Colonic mucosa (tissue), 4 donors: ENCODE measurements around the gene OR4D10. TPM values are rescaled to one million over a fixed set of nuclear protein-coding genes. Genes with fewer than 3 reads are reported as not detected.

Source experiments
- DNase-seq: peaks from one replicate; pipeline ENCODE4 v3.0.0-alpha.2; 2020
- H3K27ac ChIP-seq: fragments of 200-600 bp; one replicate; pipeline ENCODE4 v1.8.0; 2021
- H3K27me3 ChIP-seq: fragments of 200-600 bp; one replicate; pipeline ENCODE4 v1.8.0; 2021
- H3K36me3 ChIP-seq: fragments of 200-600 bp; one replicate; pipeline ENCODE4 v1.8.0; 2021
- H3K4me1 ChIP-seq: fragments of 200-600 bp; one replicate; pipeline ENCODE4 v1.8.0; 2021; ENCODE audit warnings: mild to moderate bottlenecking
- H3K4me3 ChIP-seq: fragments of 200-600 bp; one replicate; pipeline ENCODE4 v1.8.0; 2021
- H3K9ac ChIP-seq, 2 donors: one replicate each; pipeline ENCODE4 v1.7.0; 2013; ENCODE audit warnings: control low read depth in 2 of 2, low read depth in 2 of 2, low read length in 2 of 2
- H3K9me3 ChIP-seq: fragments of 200-600 bp; one replicate; pipeline ENCODE4 v1.8.0; 2021
- intact Hi-C: fragments of 100-400 bp; cut with DNase I; formaldehyde crosslinking; loops from one replicate; pipeline ENCODE4 v1.14.1; 2022
- total RNA-seq, 2 donors: library from RNA; stranded (reverse); fragmentation: NEBNext Ultra II Directional in 1 of 2; extraction: Animal tissue kit (Norgen Biotek cat#: 25700) in 1 of 2; gene quantifications; one replicate each; pipeline ENCODE4 v1.2.1, GENCODE V29; 2021
- TF ChIP-seq, protein P1 (sequence below): fragments of 200-600 bp; IDR thresholded peaks from one replicate; pipeline ENCODE4 v1.8.0; 2022; ENCODE audit warnings: antibody characterized with exemption, mild to moderate bottlenecking
- donor health status: healthy.
- donor health status: DM: no; HTN: no; CAD: no.
- donor health status: DM: no; HTN: no; CAD: no.

Gene OR4D10
- total RNA-seq, 2 donors from 2014 or later, result not detected

DNA sequence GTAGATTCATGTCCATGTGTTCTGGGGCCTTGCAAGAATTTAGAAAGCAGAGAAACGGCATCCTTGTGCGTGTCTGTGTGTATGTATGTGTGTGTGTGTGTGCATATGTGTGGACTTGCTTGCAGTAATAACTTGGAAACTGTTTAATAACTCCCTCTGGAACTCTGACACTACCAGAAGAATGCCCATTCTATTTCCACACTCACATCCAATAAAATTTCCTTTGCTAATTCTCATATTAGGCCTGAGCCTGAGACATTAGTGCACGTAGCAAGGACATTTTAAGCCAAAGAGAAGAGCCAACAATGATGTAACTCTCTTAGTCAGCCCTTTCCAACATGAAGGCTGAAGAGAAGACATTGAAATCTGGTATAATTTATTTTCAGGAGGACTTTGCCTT lies 13.2 kb upstream of the OR4D10 start:
- Histone ChIP-seq H3K36me3 (no peaks in the 10 kb centered on the region), H3K27ac (no peak overlapping the region), H3K4me1 (no peaks in the 10 kb centered on the region), H3K27me3 (no peaks in the 10 kb centered on the region), H3K9me3 (no peaks in the 10 kb centered on the region), H3K9ac (no peak overlapping the region), H3K4me3 (no peak overlapping the region)
- DNase-seq, result no peak
- intact Hi-C loops, result no loop called here
- TF ChIP-seq, protein P1, sequence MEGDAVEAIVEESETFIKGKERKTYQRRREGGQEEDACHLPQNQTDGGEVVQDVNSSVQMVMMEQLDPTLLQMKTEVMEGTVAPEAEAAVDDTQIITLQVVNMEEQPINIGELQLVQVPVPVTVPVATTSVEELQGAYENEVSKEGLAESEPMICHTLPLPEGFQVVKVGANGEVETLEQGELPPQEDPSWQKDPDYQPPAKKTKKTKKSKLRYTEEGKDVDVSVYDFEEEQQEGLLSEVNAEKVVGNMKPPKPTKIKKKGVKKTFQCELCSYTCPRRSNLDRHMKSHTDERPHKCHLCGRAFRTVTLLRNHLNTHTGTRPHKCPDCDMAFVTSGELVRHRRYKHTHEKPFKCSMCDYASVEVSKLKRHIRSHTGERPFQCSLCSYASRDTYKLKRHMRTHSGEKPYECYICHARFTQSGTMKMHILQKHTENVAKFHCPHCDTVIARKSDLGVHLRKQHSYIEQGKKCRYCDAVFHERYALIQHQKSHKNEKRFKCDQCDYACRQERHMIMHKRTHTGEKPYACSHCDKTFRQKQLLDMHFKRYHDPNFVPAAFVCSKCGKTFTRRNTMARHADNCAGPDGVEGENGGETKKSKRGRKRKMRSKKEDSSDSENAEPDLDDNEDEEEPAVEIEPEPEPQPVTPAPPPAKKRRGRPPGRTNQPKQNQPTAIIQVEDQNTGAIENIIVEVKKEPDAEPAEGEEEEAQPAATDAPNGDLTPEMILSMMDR, result no peak

DNA sequence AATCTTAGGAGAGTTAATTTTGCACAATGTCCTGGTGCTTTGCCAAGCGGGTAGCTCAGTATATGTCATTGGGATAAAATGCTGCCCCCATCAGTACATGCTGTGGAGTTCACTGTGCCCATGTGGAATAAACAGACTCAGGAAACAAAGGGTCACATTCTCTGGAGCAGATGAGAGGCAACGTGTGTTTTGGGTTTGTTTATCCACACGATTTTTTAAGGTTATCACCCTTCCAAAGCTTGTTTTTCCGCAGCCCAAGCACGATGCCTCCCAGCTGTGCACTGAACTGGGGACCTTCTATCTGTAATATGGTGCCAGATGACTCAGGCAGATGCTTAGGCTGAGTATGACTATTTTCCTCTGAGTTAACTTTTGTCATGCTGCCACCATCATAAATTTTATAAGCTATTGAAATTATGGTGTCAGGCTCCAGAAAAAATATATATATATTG lies 9.9 kb upstream of the OR4D10 start:
- no peak overlapping the region for H3K4me3 ChIP-seq
- intact Hi-C loops, result no loop called here
- H3K36me3 ChIP-seq, result no peaks in the 10 kb centered on the region
- DNase-seq, result no peak
- H3K9ac ChIP-seq, result no peak overlapping the region
- H3K27me3 ChIP-seq, result no peaks in the 10 kb centered on the region
- no peaks in the 10 kb centered on the region for H3K9me3 ChIP-seq
- H3K4me1 ChIP-seq, result no peaks in the 10 kb centered on the region
- TF ChIP-seq, protein P1, result no peak
- no peak overlapping the region for H3K27ac ChIP-seq

DNA sequence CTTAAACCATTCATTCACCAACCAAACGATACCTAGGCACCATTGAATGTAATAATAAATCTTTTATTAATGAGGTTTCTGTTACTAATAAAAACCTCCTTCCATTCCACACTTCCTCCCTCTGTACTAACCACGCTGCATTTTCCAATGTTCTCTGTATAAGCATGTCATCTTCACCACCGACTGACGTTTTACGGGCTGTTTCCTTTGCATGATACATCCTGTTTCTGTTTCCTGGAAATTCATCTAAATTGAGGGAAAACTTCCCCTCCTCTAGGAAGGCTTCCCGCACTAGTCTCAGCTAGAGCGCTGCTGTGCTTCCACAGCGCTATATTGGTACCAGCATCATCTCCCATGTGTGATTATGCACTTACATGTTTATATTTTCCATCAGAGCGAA lies 2.1 kb downstream of the OR4D10 start:
- DNase-seq, result no peak
- no peak overlapping the region for H3K9ac ChIP-seq
- no peaks in the 10 kb centered on the region for H3K27me3 ChIP-seq
- intact Hi-C loops, result no loop called here
- H3K27ac ChIP-seq, result no peak overlapping the region
- H3K9me3 ChIP-seq, result no peaks in the 10 kb centered on the region
- no peaks in the 10 kb centered on the region for H3K36me3 ChIP-seq
- H3K4me1 ChIP-seq, result no peaks in the 10 kb centered on the region
- no peak overlapping the region for H3K4me3 ChIP-seq
- TF ChIP-seq, protein P1, result no peak

DNA sequence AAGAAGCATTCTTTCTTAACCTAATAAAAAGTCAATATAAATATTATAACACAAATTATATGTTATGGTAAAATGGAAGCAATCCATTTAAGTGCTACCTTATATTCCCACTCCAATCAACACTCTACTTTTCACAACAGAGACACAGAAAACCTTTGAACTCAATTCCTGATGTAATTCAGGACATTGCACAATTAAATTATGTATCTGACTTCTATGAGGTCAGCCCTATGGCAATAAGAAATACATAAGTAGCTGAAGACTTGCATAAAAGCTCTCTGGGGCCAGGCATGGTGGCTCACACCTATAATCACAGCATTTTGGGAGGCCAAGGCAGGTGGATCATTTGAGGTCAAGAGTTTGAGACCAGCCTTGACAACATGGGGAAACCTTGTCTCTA lies 6.8 kb downstream of the OR4D10 start:
- intact Hi-C loops, result no loop called here
- H3K9me3 ChIP-seq, result no peaks in the 10 kb centered on the region
- no peaks in the 10 kb centered on the region for H3K4me1 ChIP-seq
- H3K9ac ChIP-seq, result no peak overlapping the region
- TF ChIP-seq, protein P1, result no peak
- no peak overlapping the region for H3K27ac ChIP-seq
- H3K4me3 ChIP-seq, result no peak overlapping the region
- H3K27me3 ChIP-seq, result no peaks in the 10 kb centered on the region
- H3K36me3 ChIP-seq, result no peaks in the 10 kb centered on the region
- DNase-seq, result no peak

DNA sequence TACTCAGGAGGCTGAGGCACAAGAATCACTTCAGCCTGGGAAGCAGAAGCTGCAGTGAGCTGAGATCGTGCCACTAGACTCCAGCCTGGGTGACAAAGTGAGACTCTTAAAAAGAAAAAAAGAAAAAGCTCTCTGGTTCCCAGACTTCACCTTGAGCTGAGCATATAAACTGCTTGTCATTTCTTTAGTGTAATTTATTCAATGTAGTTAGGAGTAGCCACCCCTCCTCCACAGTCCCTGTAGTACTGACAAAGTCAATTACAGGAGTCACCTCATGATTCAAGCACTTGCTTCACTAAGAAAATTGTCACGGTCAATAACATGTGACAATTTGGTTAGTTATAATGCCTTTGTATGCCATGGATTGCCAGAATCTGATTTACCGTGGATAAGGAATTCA lies 7.2 kb downstream of the OR4D10 start:
- H3K4me1 ChIP-seq, result no peaks in the 10 kb centered on the region
- H3K27ac ChIP-seq, result no peak overlapping the region
- DNase-seq, result no peak
- H3K36me3 ChIP-seq, result no peaks in the 10 kb centered on the region
- intact Hi-C loops, result no loop called here
- TF ChIP-seq, protein P1, result no peak
- no peak overlapping the region for H3K9ac ChIP-seq
- H3K9me3 ChIP-seq, result no peaks in the 10 kb centered on the region
- no peak overlapping the region for H3K4me3 ChIP-seq
- H3K27me3 ChIP-seq, result no peaks in the 10 kb centered on the region

DNA sequence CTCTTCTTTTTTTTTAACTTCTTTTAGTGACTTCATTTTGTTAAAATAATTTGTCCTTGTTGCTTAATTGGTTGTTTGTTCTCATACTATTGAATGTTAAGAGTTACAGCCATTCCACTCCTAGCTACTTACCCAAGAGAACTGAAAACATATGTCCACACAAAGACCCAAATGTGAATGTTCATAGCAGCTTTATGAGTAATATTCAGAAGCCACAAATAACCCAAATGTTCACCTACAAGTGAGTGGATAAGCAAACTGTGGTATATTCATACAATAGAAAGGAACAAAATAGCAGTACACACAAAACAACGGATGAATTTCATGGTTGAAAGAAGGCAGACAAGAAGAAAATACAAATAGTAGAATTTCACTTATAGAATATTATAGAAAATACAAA lies 28.8 kb downstream of the OR4D10 start:
- H3K9ac ChIP-seq, result no peak overlapping the region
- no peak overlapping the region for H3K27ac ChIP-seq
- no peaks in the 10 kb centered on the region for H3K9me3 ChIP-seq
- TF ChIP-seq, protein P1, result no peak
- no peak overlapping the region for H3K4me3 ChIP-seq
- no peak for DNase-seq
- H3K27me3 ChIP-seq, result no peaks in the 10 kb centered on the region
- H3K4me1 ChIP-seq, result no peaks in the 10 kb centered on the region
- H3K36me3 ChIP-seq, result no peaks in the 10 kb centered on the region
- intact Hi-C loops, result no loop called here
